GM12891 (cell line): ENCODE results near the gene IGFBP5.

Source experiments
- POLR2A ChIP-seq: IDR thresholded peaks from 2 replicates; pipeline ENCODE4 v1.6.1; 2011; ENCODE audit warnings: low read depth, low read length, control low read depth
- POLR2AphosphoS5 ChIP-seq: IDR thresholded peaks from 2 replicates; pipeline ENCODE4 v1.6.1; 2011; ENCODE audit warnings: low read depth, low read length, control low read depth

GRCh38 chr2:216683846-216684245 is 11.5 kb downstream of the IGFBP5 start:
- TF ChIP-seq POLR2AphosphoS5 (no peak), POLR2A (no peak)
